Keratinocyte (primary cell): ENCODE results near the gene HOXB6.

ENCODE experiments used
- EZH2 ChIP-seq: IDR thresholded peaks from one replicate; pipeline ENCODE4 v1.6.1; 2012; ENCODE audit warnings: inconsistent platforms, mild to moderate bottlenecking, low read length, moderate library complexity
- TF ChIP-seq, protein P1 (sequence below), 3 experiments: IDR thresholded peaks in 1 of 3; conservative IDR thresholded peaks in 1 of 3; optimal IDR thresholded peaks in 1 of 3; 2 replicates in 2 of 3; 3 replicates in 1 of 3; pipeline versions ENCODE3 to v1.5.1; 2011; ENCODE audit warnings: low read length in 3 of 3, mild to moderate bottlenecking in 3 of 3, moderate library complexity in 2 of 3, control low read depth in 1 of 3, inconsistent platforms in 1 of 3; ENCODE audit not compliant: insufficient read depth in 2 of 3; ENCODE audit errors: extremely low read depth in 1 of 3

GRCh38 chr17:48548523-48549280, 56.1 kb downstream of the HOXB6 start:
- TF ChIP-seq EZH2: no peak
- TF ChIP-seq, protein P1, sequence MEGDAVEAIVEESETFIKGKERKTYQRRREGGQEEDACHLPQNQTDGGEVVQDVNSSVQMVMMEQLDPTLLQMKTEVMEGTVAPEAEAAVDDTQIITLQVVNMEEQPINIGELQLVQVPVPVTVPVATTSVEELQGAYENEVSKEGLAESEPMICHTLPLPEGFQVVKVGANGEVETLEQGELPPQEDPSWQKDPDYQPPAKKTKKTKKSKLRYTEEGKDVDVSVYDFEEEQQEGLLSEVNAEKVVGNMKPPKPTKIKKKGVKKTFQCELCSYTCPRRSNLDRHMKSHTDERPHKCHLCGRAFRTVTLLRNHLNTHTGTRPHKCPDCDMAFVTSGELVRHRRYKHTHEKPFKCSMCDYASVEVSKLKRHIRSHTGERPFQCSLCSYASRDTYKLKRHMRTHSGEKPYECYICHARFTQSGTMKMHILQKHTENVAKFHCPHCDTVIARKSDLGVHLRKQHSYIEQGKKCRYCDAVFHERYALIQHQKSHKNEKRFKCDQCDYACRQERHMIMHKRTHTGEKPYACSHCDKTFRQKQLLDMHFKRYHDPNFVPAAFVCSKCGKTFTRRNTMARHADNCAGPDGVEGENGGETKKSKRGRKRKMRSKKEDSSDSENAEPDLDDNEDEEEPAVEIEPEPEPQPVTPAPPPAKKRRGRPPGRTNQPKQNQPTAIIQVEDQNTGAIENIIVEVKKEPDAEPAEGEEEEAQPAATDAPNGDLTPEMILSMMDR (optimal IDR thresholded peaks at IDR 0.05 in 1 of 3, IDR thresholded peaks at IDR 0.05 in 1 of 3, conservative IDR thresholded peaks at IDR 0.05 in 1 of 3; ENCODE audit: extremely low read depth in 1 of 3, insufficient read depth in 2 of 3, low read length in 3 of 3): no peak
